Activated CD8-positive, alpha-beta T cell treated with anti-CD3 and anti-CD28 coated beads for 36 hours (primary cell): ENCODE data around the gene CA10. TPM values are rescaled to one million over a fixed set of nuclear protein-coding genes. Genes with fewer than 3 reads are reported as not detected.

ENCODE experiments used
- ATAC-seq: fragments of 200-7000 bp; cut with Tn5 transposase; one replicate; pipeline ENCODE4 v1.10.0; 2021; ENCODE audit warnings: mild to moderate bottlenecking, moderate library complexity
- CTCF ChIA-PET: fragments of 350-600 bp; sonication (Branson Sonifier 250); formaldehyde crosslinking; loops from one replicate; lab custom pipeline; 2021; ENCODE audit warnings: antibody characterized with exemption; lab: Charles Lee
- POLR2A ChIA-PET: fragments of 350-600 bp; sonication (Branson Sonifier 250); formaldehyde crosslinking; loops from one replicate; lab custom pipeline; 2021; ENCODE audit warnings: antibody characterized with exemption; lab: Charles Lee
- DNase-seq: peaks from one replicate; pipeline ENCODE4 v3.0.0-alpha.2; 2020
- H3K27ac Mint-ChIP-seq: one replicate; pipeline ENCODE4 v1.8.0; 2021; ENCODE audit warnings: mild to moderate bottlenecking, mixed read lengths
- H3K27me3 Mint-ChIP-seq: one replicate; pipeline ENCODE4 v1.8.0; 2021; ENCODE audit warnings: mixed read lengths
- H3K36me3 Mint-ChIP-seq: one replicate; pipeline ENCODE4 v1.8.0; 2021; ENCODE audit warnings: low read depth, mixed read lengths
- H3K4me1 Mint-ChIP-seq: one replicate; pipeline ENCODE4 v1.8.0; 2021; ENCODE audit warnings: low read depth, mixed read lengths
- H3K4me3 Mint-ChIP-seq: one replicate; pipeline ENCODE4 v1.8.0; 2021; ENCODE audit warnings: mild to moderate bottlenecking, moderate library complexity, mixed read lengths
- H3K9me3 Mint-ChIP-seq: one replicate; pipeline ENCODE4 v1.8.0; 2021; ENCODE audit warnings: mixed read lengths
- intact Hi-C: fragments of 100-400 bp; cut with micrococcal nuclease; formaldehyde crosslinking; loops from one replicate; pipeline ENCODE4 v1.10.0; 2022
- total RNA-seq, 2 experiments: library from RNA; stranded (reverse); gene quantifications; one replicate each; pipeline ENCODE4 v1.2.3, GENCODE V29; 2021
- TF ChIP-seq, protein P1 (sequence below): fragments of 200-600 bp; IDR thresholded peaks from one replicate; pipeline ENCODE4 v1.8.0; 2022; ENCODE audit warnings: antibody characterized with exemption, mild to moderate bottlenecking

Gene CA10
- total RNA-seq, 2 experiments from 2014 or later = not detected

DNA sequence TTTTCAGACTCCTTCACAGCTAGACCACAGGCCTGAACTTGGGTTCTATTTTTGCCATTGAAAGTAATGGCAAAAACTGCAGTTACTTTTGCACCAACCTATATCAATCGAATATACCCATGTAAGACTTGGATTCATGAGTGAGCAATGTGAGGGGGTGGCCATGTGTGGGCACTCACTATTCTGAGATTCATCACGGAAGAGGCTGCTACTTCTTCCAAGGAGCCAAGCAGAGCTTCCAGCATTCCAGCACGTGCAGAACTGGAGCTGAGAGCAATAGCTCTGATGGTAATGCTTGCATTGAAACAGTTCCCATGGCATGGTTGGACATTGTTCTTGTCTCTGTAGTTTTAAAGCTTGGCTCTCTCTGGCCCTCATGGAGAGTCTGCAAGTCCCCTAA is 327.6 kb downstream of the CA10 start:
- CTCF ChIA-PET = no interaction called here
- POLR2A ChIA-PET = no interaction called here
- H3K9me3 Mint-ChIP-seq = no peaks in the 10 kb centered on the region
- intact Hi-C loops = no loop called here
- H3K27ac Mint-ChIP-seq = no peak overlapping the region
- H3K4me3 Mint-ChIP-seq = no peak overlapping the region
- no peaks in the 10 kb centered on the region for H3K4me1 Mint-ChIP-seq
- ATAC-seq (no peak), DNase-seq (no peak)
- TF ChIP-seq, protein P1, sequence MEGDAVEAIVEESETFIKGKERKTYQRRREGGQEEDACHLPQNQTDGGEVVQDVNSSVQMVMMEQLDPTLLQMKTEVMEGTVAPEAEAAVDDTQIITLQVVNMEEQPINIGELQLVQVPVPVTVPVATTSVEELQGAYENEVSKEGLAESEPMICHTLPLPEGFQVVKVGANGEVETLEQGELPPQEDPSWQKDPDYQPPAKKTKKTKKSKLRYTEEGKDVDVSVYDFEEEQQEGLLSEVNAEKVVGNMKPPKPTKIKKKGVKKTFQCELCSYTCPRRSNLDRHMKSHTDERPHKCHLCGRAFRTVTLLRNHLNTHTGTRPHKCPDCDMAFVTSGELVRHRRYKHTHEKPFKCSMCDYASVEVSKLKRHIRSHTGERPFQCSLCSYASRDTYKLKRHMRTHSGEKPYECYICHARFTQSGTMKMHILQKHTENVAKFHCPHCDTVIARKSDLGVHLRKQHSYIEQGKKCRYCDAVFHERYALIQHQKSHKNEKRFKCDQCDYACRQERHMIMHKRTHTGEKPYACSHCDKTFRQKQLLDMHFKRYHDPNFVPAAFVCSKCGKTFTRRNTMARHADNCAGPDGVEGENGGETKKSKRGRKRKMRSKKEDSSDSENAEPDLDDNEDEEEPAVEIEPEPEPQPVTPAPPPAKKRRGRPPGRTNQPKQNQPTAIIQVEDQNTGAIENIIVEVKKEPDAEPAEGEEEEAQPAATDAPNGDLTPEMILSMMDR = no peak
- H3K36me3 Mint-ChIP-seq = no peaks in the 10 kb centered on the region
- peaks cover 8% of the 10 kb centered on the region for H3K27me3 Mint-ChIP-seq

DNA sequence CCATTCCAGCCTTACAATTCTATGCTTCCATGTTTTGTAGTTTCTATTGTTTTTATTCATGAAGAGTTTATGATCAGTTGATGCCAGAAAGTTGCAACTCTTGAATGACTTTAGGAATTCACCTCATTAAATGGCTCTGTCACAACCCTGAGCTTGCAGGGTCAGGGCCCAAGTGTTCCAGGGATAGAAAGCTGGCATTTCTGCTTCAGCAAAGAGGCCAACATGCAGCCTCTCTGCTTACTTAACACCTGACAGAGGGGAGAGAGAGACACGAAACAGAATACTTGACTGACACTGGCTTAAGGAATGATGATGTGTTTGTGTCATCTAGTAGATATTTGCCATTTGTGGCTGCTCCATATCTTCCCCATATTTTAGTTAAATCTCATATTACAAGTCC is 328.1 kb downstream of the CA10 start:
- Mint-ChIP-seq H3K9me3 (no peaks in the 10 kb centered on the region), H3K36me3 (no peaks in the 10 kb centered on the region)

DNA sequence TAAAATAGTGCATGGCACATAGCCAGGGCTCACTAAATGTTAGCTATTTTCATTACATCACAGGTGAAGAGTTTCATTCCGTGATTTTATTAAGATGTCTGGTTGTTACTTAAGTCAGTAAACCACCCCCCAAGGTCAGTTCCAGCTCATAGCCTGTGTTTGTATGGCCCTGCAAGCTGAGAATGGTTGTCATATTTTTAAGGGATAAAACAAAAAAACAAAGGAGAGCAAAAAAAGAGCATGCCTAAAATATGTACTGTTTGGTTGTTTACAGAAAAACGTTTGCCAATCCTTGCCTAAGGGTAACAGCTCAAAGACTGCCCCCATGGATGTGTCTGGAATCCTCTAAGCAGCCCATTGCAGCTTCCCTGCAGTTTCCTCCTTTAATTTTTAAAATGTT is 329.6 kb downstream of the CA10 start:
- CTCF ChIA-PET = no interaction called here
- H3K9me3 Mint-ChIP-seq = no peaks in the 10 kb centered on the region
- H3K36me3 Mint-ChIP-seq = no peaks in the 10 kb centered on the region
- no peak overlapping the region for H3K4me3 Mint-ChIP-seq
- no peak for DNase-seq
- ATAC-seq = no peak
- H3K27me3 Mint-ChIP-seq = peaks cover 6% of the 10 kb centered on the region
- POLR2A ChIA-PET = no interaction called here
- intact Hi-C loops = no loop called here
- H3K27ac Mint-ChIP-seq = no peak overlapping the region
- TF ChIP-seq, protein P1 = no peak
- no peaks in the 10 kb centered on the region for H3K4me1 Mint-ChIP-seq

More for the DNA sequence above, 328.1 kb downstream of the CA10 start:
- no peak overlapping the region for H3K27ac Mint-ChIP-seq
- H3K4me3 Mint-ChIP-seq = no peak overlapping the region
- DNase-seq = no peak
- no peaks in the 10 kb centered on the region for H3K4me1 Mint-ChIP-seq
- TF ChIP-seq, protein P1 = no peak
- ATAC-seq = no peak
- ChIA-PET CTCF (no interaction called here), POLR2A (no interaction called here)
- peaks cover 6% of the 10 kb centered on the region for H3K27me3 Mint-ChIP-seq
- intact Hi-C loops = no loop called here

DNA sequence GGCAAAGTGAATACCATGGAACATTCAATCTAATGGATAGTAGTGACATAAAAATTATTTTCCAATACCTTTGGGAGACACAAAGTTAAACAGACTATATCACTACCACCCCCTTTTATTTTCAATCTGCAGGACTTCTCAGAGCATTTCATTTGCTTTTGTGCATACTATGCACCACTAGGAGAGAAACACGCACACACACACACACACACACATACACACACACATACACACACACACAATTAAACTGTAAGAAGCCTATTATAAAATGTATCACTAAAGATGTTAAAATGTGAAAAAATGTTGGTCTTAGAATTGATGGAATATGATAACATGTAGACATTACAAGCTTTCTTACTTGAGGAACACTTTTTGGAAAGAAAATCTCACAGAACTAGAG is 331.4 kb downstream of the CA10 start:
- intact Hi-C loops = no loop called here
- H3K27me3 Mint-ChIP-seq = peaks cover 10% of the 10 kb centered on the region
- H3K4me1 Mint-ChIP-seq = no peaks in the 10 kb centered on the region
- ChIA-PET POLR2A (no interaction called here), CTCF (no interaction called here)
- ATAC-seq (no peak), DNase-seq (no peak)
- TF ChIP-seq, protein P1 = no peak
- H3K36me3 Mint-ChIP-seq = no peaks in the 10 kb centered on the region
- H3K4me3 Mint-ChIP-seq = no peak overlapping the region
- H3K27ac Mint-ChIP-seq = no peak overlapping the region
- H3K9me3 Mint-ChIP-seq = no peaks in the 10 kb centered on the region

DNA sequence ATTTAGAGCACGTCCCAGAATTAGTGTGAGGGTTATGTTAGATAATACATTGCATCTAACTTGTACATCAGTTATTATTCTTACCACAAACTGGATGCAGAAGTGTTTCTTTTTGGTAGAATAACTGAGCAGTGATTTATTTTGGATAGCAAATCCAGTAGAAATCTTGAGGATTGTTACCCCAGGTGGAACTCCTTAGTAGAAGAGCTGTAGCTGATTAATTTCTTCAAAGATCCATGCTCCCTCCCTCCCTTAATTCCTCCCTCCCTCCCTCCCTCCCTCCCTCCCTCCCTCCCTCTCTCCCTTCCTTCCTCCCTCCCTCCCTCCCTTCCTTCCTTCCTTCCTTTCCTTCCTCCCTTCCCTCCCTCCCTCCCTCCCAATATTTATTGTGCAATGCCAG is 337.7 kb downstream of the CA10 start:
- CTCF ChIA-PET = interaction anchor here (0.7 kb wide), 1 partner anchor 286 kb away, joined by 4 read pairs; no protein-coding TSS in a partner anchor
- no peaks in the 10 kb centered on the region for H3K9me3 Mint-ChIP-seq
- peaks cover 6% of the 10 kb centered on the region for H3K27me3 Mint-ChIP-seq
- intact Hi-C loops = no loop called here
- no peak for DNase-seq
- no peaks in the 10 kb centered on the region for H3K4me1 Mint-ChIP-seq
- TF ChIP-seq, protein P1 = no peak
- H3K4me3 Mint-ChIP-seq = no peak overlapping the region
- no peak overlapping the region for H3K27ac Mint-ChIP-seq
- POLR2A ChIA-PET = no interaction called here
- H3K36me3 Mint-ChIP-seq = no peaks in the 10 kb centered on the region
- ATAC-seq = no peak
